H1 (cell line): ENCODE results near the gene C19orf47.

ENCODE experiments used
- CHD2 ChIP-seq: IDR thresholded peaks from 2 replicates; pipeline ENCODE4 v1.6.1; 2012; ENCODE audit warnings: low read length, improper control_type of control experiment
- CTBP2 ChIP-seq: IDR thresholded peaks from 2 replicates; pipeline ENCODE4 v1.7.0; 2011; ENCODE audit warnings: borderline replicate concordance, mild to moderate bottlenecking, moderate library complexity, mixed read lengths, low read length; ENCODE audit not compliant: insufficient read depth, insufficient read length
- EP300 ChIP-seq, 2 experiments: IDR thresholded peaks; 1 replicate in 1 of 2; 2 replicates in 1 of 2; pipeline ENCODE4 v1.6.1; 2011 to 2012; ENCODE audit warnings: low read depth in 2 of 2, low read length in 2 of 2, mild to moderate bottlenecking in 2 of 2, borderline replicate concordance in 1 of 2, inconsistent platforms in 1 of 2, moderate library complexity in 1 of 2
- EZH2 ChIP-seq: fragments of 200-600 bp; sonication (generic); IDR thresholded peaks from 2 replicates; pipeline ENCODE4 v1.7.1; 2012; ENCODE audit warnings: low read depth, mild to moderate bottlenecking, moderate library complexity, low read length, inconsistent platforms; ENCODE audit not compliant: severe bottlenecking
- KDM1A ChIP-seq: fragments of 200-600, 300-600 bp; sonication (generic); IDR thresholded peaks from 2 replicates; pipeline ENCODE4 v1.7.1; 2016; ENCODE audit warnings: mild to moderate bottlenecking, low read length, borderline replicate concordance
- POLR2A ChIP-seq, 2 experiments: IDR thresholded peaks; 1 replicate in 1 of 2; 2 replicates in 1 of 2; pipeline ENCODE4 v1.6.1; 2011; ENCODE audit warnings: low read depth in 2 of 2, low read length in 2 of 2, mild to moderate bottlenecking in 2 of 2; ENCODE audit errors: control extremely low read depth in 1 of 2
- POLR2AphosphoS5 ChIP-seq: IDR thresholded peaks from 2 replicates; pipeline ENCODE4 v1.6.1; 2011; ENCODE audit warnings: low read depth, low read length
- SIN3A ChIP-seq, 2 experiments: IDR thresholded peaks in 1 of 2; conservative IDR thresholded peaks in 1 of 2; 2 replicates each; pipeline ENCODE4 v1.6.1; 2011 to 2012; ENCODE audit warnings: low read length in 2 of 2, improper control_type of control experiment in 1 of 2, low read depth in 1 of 2, mild to moderate bottlenecking in 1 of 2
- SP1 ChIP-seq: IDR thresholded peaks from 2 replicates; pipeline ENCODE4 v1.6.1; 2011; ENCODE audit warnings: low read depth, low read length
- SP4 ChIP-seq: IDR thresholded peaks from 2 replicates; pipeline ENCODE4 v1.6.1; 2012; ENCODE audit warnings: low read length, inconsistent platforms
- SUZ12 ChIP-seq: fragments of 200-600 bp; sonication (generic); IDR thresholded peaks from 2 replicates; pipeline ENCODE4 v1.6.1; 2012; ENCODE audit warnings: mild to moderate bottlenecking, inconsistent platforms, low read length, moderate library complexity, mixed read lengths
- TF ChIP-seq, protein P1 (sequence below), 3 experiments: IDR thresholded peaks; 1 replicate in 2 of 3; 2 replicates in 1 of 3; pipeline versions ENCODE4 v1.5.1 to v1.6.1; 2011; ENCODE audit warnings: low read length in 3 of 3, mild to moderate bottlenecking in 3 of 3, inconsistent platforms in 2 of 3, low read depth in 1 of 3, moderate library complexity in 1 of 3; ENCODE audit not compliant: insufficient read depth in 1 of 3; ENCODE audit errors: control extremely low read depth in 1 of 3
- TF ChIP-seq, protein P2 (sequence below): IDR thresholded peaks from 2 replicates; pipeline ENCODE4 v1.6.1; 2012; ENCODE audit warnings: low read length, inconsistent platforms
- TF ChIP-seq, protein P3 (sequence below): IDR thresholded peaks from 2 replicates; pipeline ENCODE4 v1.6.1; 2012; ENCODE audit warnings: inconsistent platforms

DNA sequence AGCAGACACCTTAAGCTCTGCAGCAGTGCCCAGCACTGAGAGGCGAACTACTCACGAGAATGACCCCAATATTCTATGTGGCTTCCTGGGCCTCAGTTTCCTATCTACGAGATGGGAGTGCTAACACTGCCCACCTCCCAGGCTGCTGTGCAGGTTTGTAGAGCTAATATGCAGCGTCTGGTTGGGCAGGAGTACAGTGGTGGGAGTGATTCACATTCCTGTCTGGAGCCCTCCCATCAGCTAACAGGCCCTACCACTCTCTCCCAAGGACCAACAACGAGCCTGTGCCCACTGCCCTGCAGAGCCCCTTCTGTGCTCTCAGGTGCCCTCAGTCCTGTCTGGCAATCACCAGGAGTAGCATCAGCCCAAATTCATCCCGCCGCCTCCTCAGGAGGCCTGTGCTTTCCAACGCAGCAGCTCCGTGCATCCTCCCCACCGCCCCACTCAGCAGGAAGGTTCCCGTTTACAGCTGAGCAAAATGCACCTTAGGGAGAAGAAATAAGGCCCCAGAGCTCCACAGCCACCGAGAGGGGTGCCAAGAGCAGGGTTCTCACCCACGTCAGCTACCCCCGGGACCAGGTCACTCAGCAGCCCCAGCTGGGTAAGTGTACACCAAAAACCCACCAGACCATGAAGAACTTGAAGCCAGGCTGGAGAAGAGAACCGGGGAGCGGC lies 69.7 kb downstream of the C19orf47 start:
- TF ChIP-seq, protein P1, sequence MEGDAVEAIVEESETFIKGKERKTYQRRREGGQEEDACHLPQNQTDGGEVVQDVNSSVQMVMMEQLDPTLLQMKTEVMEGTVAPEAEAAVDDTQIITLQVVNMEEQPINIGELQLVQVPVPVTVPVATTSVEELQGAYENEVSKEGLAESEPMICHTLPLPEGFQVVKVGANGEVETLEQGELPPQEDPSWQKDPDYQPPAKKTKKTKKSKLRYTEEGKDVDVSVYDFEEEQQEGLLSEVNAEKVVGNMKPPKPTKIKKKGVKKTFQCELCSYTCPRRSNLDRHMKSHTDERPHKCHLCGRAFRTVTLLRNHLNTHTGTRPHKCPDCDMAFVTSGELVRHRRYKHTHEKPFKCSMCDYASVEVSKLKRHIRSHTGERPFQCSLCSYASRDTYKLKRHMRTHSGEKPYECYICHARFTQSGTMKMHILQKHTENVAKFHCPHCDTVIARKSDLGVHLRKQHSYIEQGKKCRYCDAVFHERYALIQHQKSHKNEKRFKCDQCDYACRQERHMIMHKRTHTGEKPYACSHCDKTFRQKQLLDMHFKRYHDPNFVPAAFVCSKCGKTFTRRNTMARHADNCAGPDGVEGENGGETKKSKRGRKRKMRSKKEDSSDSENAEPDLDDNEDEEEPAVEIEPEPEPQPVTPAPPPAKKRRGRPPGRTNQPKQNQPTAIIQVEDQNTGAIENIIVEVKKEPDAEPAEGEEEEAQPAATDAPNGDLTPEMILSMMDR (IDR thresholded peaks at IDR 0.05; ENCODE audit: control extremely low read depth in 1 of 3, insufficient read depth in 1 of 3, low read depth in 1 of 3, low read length in 3 of 3): no peak
- TF ChIP-seq CHD2 (no peak), SP1 (no peak), POLR2A (IDR thresholded peaks at IDR 0.05; ENCODE audit: control extremely low read depth in 1 of 2, low read depth in 2 of 2, low read length in 2 of 2) (no peak), KDM1A (no peak), SP4 (no peak), POLR2AphosphoS5 (no peak), EP300 (IDR thresholded peaks at IDR 0.05; ENCODE audit: borderline replicate concordance in 1 of 2, low read depth in 2 of 2, low read length in 2 of 2) (no peak), SIN3A (conservative IDR thresholded peaks at IDR 0.05 in 1 of 2, IDR thresholded peaks at IDR 0.05 in 1 of 2; ENCODE audit: low read depth in 1 of 2, low read length in 2 of 2) (no peak), CTBP2 (no peak), EZH2 (no peak), SUZ12 (no peak)
- TF ChIP-seq, protein P2, sequence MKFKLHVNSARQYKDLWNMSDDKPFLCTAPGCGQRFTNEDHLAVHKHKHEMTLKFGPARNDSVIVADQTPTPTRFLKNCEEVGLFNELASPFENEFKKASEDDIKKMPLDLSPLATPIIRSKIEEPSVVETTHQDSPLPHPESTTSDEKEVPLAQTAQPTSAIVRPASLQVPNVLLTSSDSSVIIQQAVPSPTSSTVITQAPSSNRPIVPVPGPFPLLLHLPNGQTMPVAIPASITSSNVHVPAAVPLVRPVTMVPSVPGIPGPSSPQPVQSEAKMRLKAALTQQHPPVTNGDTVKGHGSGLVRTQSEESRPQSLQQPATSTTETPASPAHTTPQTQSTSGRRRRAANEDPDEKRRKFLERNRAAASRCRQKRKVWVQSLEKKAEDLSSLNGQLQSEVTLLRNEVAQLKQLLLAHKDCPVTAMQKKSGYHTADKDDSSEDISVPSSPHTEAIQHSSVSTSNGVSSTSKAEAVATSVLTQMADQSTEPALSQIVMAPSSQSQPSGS: no peak
- TF ChIP-seq, protein P3, sequence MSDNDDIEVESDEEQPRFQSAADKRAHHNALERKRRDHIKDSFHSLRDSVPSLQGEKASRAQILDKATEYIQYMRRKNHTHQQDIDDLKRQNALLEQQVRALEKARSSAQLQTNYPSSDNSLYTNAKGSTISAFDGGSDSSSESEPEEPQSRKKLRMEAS: no peak
